ENCODE measurements around the gene PDE1A.

- TF ChIP-seq CTCF (conservative IDR thresholded peaks at IDR 0.05; ENCODE audit: low read length): no peak
- no peak for TF ChIP-seq EZH2phosphoT487 (IDR thresholded peaks at IDR 0.05; ENCODE audit: borderline replicate concordance, low read depth, low read length)
Observed at GRCh38 chr2:182302174-182302573, 124.7 kb downstream of the PDE1A start.
